ENCODE results near the gene SAMD14. TPM values are rescaled to one million over a fixed set of nuclear protein-coding genes. Genes with fewer than 3 reads are reported as not detected.

Gene SAMD14
- polyA plus RNA-seq, 1 donor from 2014 or later, result 0.15 TPM

DNA sequence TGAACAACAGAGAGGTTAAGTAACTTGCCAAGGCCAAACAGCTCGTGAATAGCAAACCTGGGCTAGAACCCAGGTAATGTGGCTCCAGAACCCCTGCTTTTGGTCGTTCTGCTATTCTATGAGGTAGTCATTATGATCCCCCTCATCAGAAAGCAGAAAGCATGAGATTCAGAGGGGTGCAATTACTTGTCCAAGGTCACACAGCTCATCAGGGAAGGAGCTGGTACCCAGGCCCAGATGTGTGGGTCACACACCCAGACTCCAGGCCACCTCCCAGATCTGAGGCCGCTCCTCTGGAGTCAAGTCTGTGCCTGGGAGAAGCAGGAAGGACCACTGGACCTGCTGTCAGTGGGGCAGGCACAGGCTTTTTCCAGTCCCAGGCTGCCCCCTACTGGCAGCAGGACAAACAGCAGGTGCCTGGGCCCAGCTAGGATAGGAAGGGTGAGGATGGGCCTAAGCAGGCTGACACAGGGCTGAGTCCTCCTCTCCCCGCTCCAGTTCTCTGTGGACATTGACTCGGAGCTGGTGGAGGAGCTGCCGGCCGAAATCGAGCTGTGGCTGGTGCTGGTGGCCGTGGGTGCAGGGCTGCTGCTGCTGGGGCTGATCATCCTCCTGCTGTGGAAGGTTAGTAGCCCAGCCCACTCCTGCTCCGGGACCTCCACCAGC lies 42.6 kb downstream of the SAMD14 start:
- no peaks in the 10 kb centered on the region for H3K27me3 Mint-ChIP-seq
- H3K4me3 Mint-ChIP-seq, result no peak overlapping the region
- H3K9me3 Mint-ChIP-seq, result no peaks in the 10 kb centered on the region
- H3K36me3 Mint-ChIP-seq, result peaks cover 2% of the 10 kb centered on the region
- H3K4me1 Mint-ChIP-seq, result no peaks in the 10 kb centered on the region
- H3K27ac Mint-ChIP-seq, result no peak overlapping the region

DNA sequence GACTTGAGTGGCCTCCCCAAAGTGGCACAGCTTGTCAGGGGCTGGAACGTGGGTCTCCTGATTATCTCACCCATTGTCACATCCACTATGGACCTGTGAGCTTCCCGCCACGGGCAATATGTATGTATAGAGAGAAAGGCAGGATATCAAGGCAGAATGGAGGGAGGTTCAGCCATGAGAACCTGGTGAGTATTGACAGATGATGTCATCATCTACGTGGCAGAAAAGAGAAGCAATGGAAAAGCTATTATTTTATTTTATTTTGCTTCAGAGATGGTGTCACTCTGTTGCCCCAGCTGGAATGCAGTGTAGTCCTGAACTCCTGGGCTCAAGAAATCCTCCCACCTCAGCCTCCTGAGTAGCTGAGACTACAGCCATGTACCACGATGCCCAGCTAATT lies 48.2 kb downstream of the SAMD14 start:
- H3K36me3 Mint-ChIP-seq, result peaks cover 2% of the 10 kb centered on the region
- H3K27me3 Mint-ChIP-seq, result peaks cover 2% of the 10 kb centered on the region
- H3K4me3 Mint-ChIP-seq, result peak overlapping the region in 1 of 4 donors; percentile 41
- peaks cover 16 to 22% (median 21%) of the 10 kb centered on the region in 3 donors for H3K4me1 Mint-ChIP-seq
- H3K27ac Mint-ChIP-seq, result no peak overlapping the region
- H3K9me3 Mint-ChIP-seq, result no peaks in the 10 kb centered on the region

DNA sequence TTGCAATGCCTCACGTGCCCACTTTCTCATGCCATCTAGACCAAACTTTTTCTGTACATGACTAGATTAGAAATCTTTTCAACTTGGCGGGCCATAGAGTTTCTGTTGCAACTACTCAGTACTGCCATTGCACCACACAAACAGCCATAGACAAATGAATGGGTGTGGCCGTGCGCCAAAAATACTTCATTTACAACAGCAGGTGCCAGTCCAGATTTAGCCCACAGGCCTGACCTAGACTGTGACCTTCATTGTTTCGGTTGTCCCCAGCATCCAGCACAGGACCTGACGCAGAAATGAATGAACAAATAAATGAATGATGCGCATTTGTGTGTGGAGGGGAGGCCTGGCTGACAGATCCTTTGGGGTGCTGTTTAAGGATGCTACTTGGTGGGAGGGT lies 49.1 kb downstream of the SAMD14 start:
- H3K27me3 Mint-ChIP-seq, result peaks cover 2% of the 10 kb centered on the region
- peaks cover 16 to 22% (median 21%) of the 10 kb centered on the region in 3 donors for H3K4me1 Mint-ChIP-seq
- H3K9me3 Mint-ChIP-seq, result no peaks in the 10 kb centered on the region
- H3K4me3 Mint-ChIP-seq, result peak overlapping the region in 3 of 4 donors; percentile 36 to 81 (median 47)
- peaks cover 2% of the 10 kb centered on the region for H3K36me3 Mint-ChIP-seq
- H3K27ac Mint-ChIP-seq, result peak overlapping the region in 2 of 3 donors; percentile 66 to 84

DNA sequence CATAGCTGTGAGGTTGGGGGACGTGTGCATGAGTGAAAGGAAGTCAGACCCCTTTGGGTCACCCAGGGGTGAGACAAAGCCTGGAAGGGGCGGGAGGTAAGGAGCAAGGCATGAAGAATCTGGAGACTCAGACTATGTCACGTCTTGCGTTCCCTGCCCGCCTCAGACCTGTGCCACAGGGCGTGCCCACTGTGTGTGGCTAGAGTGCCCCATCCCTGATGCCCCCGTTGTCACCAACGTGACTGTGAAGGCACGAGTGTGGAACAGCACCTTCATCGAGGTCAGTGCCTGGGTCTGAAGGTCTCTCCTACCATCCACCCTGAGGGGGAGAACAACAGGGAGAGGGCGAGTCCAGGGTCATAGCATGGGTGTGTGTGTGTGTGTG lies 49.9 kb downstream of the SAMD14 start:
- peaks cover 16 to 22% (median 21%) of the 10 kb centered on the region in 3 donors for H3K4me1 Mint-ChIP-seq
- H3K27me3 Mint-ChIP-seq, result peaks cover 2% of the 10 kb centered on the region
- H3K36me3 Mint-ChIP-seq, result peaks cover 2% of the 10 kb centered on the region
- H3K4me3 Mint-ChIP-seq, result peak overlapping the region in 3 of 4 donors; percentile 2 to 73 (median 63)
- H3K9me3 Mint-ChIP-seq, result no peaks in the 10 kb centered on the region
- H3K27ac Mint-ChIP-seq, result no peak overlapping the region

DNA sequence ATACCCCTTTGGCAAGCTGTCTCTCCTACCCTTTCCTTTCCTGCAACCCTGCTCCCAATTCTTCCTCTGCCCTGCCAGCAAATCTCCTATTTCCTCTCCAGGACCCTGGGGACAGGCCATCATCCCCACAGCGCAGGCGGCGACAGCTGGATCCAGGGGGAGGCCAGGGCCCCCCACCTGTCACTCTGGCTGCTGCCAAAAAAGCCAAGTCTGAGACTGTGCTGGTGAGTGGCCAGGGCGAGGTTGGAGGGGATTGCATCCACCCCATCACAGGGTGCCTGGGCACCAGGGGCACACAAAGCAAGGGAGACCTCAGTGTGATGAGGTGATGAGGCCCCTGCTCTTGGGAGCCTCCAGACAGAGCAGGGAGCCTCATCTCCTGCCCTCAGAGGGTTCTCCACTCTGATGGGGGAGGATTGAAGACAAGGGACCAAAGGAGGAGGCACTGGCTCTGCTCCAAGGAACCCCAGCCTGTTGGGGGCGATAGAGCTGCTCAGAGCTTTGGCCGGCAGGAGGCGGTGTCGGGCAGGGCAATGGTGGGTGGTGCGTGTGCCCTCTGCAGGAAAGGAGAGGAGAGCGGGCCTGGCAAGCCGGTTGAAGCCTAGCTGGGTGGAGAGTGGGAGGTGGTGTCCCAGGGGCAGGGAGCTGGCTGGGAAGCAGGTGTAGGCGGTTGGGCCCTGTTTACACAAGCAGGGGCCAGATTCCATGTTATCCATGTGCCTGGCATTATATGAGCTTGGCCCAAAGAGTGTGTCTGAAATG lies 50.4 kb downstream of the SAMD14 start:
- no peak overlapping the region for H3K27ac Mint-ChIP-seq
- no peaks in the 10 kb centered on the region for H3K9me3 Mint-ChIP-seq
- peak overlapping the region in 2 of 4 donors; percentile 2 to 63 for H3K4me3 Mint-ChIP-seq
- peaks cover 2% of the 10 kb centered on the region for H3K36me3 Mint-ChIP-seq
- H3K27me3 Mint-ChIP-seq, result peaks cover 2% of the 10 kb centered on the region
- H3K4me1 Mint-ChIP-seq, result peaks cover 16 to 22% (median 21%) of the 10 kb centered on the region in 3 donors

DNA sequence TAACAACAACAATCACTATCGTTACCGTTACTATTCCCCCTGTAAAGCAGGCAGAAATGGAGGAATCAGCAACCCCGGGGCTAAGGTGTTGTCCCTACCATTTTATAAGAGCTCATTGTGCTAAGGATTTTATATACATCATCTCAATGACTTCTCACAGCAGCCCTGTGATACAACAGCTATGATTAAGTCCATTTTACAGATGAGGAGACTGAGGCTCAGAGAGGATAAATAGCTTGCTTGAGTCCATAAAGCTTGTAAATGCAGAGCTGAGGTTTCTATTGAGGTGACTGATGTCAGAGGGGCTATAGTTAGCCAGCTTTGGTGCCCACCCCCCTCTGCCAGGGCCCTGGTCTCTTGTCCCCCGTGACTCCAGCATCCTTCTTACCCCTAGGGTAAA lies 51.5 kb downstream of the SAMD14 start:
- Mint-ChIP-seq H3K4me3 (peak overlapping the region in 1 of 4 donors; percentile 58), H3K27ac (peak overlapping the region in 1 of 3 donors; percentile 24), H3K9me3 (no peaks in the 10 kb centered on the region), H3K36me3 (peaks cover 2% of the 10 kb centered on the region), H3K27me3 (peaks cover 2% of the 10 kb centered on the region), H3K4me1 (peaks cover 16 to 22% (median 21%) of the 10 kb centered on the region in 3 donors)

DNA sequence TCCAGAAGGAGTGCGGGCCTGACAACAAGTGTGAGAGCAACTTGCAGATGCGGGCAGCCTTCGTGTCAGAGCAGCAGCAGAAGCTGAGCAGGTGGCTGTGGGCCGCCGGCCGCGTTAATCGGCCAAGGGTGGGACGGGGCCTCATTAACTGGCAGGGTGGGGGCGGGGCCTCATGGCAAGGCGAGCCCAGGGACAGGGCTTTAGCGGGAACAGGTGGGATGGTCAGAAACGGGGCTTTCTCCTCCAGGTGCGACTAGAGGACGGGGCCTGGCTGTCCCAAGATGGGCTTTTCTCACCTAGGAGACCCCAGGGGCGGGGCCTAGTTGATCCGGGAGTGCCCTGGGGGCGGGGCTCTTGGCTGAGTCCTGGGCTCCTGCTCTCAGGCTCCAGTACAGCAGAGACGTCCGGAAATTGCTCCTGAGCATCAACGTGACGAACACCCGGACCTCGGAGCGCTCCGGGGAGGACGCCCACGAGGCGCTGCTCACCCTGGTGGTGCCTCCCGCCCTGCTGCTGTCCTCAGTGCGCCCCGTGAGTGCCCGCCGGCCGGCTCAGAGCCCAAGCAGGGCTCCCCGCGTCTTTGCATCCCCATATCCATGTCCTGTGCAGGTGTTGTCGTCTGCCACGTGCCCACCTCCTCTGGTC lies 53.2 kb downstream of the SAMD14 start:
- no peak overlapping the region for H3K27ac Mint-ChIP-seq
- no peaks in the 10 kb centered on the region for H3K9me3 Mint-ChIP-seq
- no peaks in the 10 kb centered on the region for H3K36me3 Mint-ChIP-seq
- H3K4me3 Mint-ChIP-seq, result no peak overlapping the region
- peaks cover 2% of the 10 kb centered on the region for H3K27me3 Mint-ChIP-seq
- H3K4me1 Mint-ChIP-seq, result peaks cover 16 to 24% (median 21%) of the 10 kb centered on the region in 3 donors

DNA sequence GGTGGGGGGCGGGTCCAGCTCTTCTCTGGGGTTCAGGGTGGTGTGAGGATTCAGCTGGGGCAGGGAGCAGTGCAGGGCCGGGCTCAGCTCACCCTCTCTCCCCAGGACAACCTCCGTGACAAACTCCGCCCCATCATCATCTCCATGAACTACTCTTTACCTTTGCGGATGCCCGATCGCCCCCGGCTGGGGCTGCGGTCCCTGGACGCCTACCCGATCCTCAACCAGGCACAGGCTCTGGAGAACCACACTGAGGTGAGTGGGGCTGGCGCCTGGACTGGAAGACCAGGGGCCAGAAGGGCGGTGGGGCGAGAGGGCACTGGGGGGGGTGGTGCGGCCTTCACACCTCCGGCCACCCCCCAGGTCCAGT lies 53.8 kb downstream of the SAMD14 start:
- peaks cover 2% of the 10 kb centered on the region for H3K27me3 Mint-ChIP-seq
- peaks cover 4% of the 10 kb centered on the region for H3K36me3 Mint-ChIP-seq
- H3K9me3 Mint-ChIP-seq, result no peaks in the 10 kb centered on the region
- H3K4me3 Mint-ChIP-seq, result no peak overlapping the region
- peaks cover 12 to 20% (median 16%) of the 10 kb centered on the region in 3 donors for H3K4me1 Mint-ChIP-seq
- no peak overlapping the region for H3K27ac Mint-ChIP-seq

DNA sequence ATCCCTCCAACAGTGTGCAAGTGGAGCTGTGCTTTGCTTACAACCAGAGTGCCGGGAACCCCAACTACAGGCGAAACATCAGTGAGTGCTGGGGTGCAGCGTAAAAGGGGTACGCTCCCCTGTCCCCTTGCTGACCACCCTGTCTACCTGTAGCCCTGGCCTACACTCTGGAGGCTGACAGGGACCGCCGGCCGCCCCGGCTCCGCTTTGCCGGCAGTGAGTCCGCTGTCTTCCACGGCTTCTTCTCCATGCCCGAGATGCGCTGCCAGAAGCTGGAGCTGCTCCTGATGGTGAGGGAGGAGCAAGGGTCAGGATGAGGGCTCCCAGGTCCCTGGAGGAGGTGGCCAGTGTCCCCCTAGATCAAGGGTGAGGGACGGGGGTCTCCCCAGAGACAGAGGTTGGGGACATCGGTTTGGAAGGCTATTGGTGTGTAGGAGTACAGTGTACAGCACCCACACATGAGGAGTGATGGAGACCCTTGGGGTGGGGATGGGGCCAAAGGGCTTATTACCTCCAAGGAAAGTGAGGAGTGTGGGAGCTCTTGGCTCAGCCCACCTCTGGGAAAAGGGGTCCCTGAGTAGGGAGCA lies 54.4 kb downstream of the SAMD14 start:
- Mint-ChIP-seq H3K36me3 (peaks cover 6% of the 10 kb centered on the region), H3K4me3 (peak overlapping the region in 2 of 4 donors; percentile 41 to 52), H3K4me1 (peaks cover 8 to 14% (median 10%) of the 10 kb centered on the region in 3 donors), H3K9me3 (no peaks in the 10 kb centered on the region), H3K27ac (no peak overlapping the region), H3K27me3 (peaks cover 2% of the 10 kb centered on the region)

DNA sequence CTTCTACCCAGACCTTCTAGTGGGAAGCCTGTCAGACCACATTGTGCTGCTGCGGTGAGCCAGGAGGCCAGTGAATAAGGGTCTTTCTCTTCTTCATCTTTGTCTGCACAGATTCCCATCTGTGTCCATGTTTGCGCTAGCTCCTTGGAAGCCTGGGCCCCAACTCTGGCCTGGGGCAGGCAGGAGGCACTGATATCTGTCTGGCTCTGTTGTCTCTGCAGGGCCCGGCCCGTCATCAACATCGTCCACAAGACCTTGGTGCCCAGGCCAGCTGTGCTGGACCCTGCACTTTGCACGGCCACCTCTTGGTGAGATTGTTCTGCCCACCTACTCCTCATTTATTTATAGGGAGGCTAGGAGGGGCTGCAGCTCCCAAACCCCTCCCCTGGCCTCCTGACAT lies 55.7 kb downstream of the SAMD14 start:
- H3K27ac Mint-ChIP-seq, result no peak overlapping the region
- H3K9me3 Mint-ChIP-seq, result no peaks in the 10 kb centered on the region
- peaks cover 7% of the 10 kb centered on the region for H3K36me3 Mint-ChIP-seq
- no peak overlapping the region for H3K4me3 Mint-ChIP-seq
- no peaks in the 10 kb centered on the region for H3K27me3 Mint-ChIP-seq
- H3K4me1 Mint-ChIP-seq, result peaks cover 0 to 4% (median 0%) of the 10 kb centered on the region in 3 donors

DNA sequence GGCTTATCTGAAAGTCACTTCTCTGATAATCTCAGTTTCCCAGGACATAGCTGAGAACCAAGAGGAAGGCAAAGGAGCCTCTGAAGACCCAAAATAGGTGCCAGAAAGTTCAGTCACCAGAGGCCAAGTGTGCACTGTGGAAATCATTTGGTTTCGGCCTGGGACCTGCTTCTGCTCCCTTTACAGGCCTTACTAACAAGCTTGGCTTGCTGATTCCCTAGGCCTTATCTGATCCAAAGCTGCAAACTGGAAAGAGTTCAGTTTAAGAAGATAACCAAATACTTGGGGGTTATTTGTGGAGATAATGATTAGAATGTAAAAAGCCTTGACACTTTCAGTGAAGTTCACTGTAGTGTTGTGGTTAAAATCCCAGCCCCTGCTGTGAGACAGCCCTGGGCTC lies 57.0 kb downstream of the SAMD14 start:
- peaks cover 0 to 4% (median 0%) of the 10 kb centered on the region in 3 donors for H3K4me1 Mint-ChIP-seq
- no peaks in the 10 kb centered on the region for H3K9me3 Mint-ChIP-seq
- no peaks in the 10 kb centered on the region for H3K27me3 Mint-ChIP-seq
- H3K27ac Mint-ChIP-seq, result no peak overlapping the region
- H3K36me3 Mint-ChIP-seq, result peaks cover 11% of the 10 kb centered on the region
- no peak overlapping the region for H3K4me3 Mint-ChIP-seq

DNA sequence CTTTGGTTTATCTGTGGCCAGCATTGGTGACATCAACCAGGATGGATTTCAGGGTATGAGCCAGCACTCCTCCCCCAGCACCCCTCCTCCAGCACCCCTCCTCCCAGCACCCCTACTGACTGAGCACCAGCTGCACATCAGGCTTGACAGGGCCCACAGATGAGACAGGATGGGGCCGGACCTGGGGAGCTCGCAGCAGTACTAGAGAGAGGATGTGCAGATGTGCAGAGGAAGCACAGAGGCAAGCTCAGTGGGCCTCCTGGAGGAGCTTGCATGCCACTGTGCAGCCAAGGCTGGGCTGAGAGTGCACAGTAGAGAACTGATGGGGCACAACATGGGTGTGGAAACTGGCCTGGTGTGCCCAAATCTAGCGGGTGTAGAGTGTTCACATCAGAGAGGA lies 57.8 kb downstream of the SAMD14 start:
- peaks cover 11% of the 10 kb centered on the region for H3K36me3 Mint-ChIP-seq
- no peaks in the 10 kb centered on the region for H3K27me3 Mint-ChIP-seq
- no peaks in the 10 kb centered on the region for H3K9me3 Mint-ChIP-seq
- no peak overlapping the region for H3K27ac Mint-ChIP-seq
- H3K4me3 Mint-ChIP-seq, result no peak overlapping the region
- peaks cover 0 to 4% (median 0%) of the 10 kb centered on the region in 3 donors for H3K4me1 Mint-ChIP-seq

DNA sequence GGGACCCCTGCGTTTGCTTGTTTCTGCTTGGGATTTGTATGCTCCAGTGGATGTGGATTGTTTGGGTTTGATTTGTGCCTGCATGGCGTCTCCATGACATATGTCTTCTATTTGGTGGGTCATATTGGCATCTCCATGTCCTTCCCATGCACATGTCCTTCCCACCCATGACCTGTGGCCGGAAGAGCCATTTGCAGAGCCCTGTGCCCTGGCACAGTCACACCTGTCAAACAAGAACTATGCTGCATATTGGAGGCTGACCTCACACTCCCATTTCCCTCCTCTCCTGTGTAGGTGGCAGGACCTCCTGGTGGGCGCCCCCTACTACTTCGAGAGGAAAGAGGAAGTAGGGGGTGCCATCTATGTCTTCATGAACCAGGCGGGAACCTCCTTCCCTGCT lies 58.3 kb downstream of the SAMD14 start:
- Mint-ChIP-seq H3K4me3 (no peak overlapping the region), H3K4me1 (peaks cover 0 to 4% (median 0%) of the 10 kb centered on the region in 3 donors), H3K27ac (peak overlapping the region in 1 of 3 donors; percentile 6), H3K9me3 (no peaks in the 10 kb centered on the region), H3K36me3 (peaks cover 11% of the 10 kb centered on the region), H3K27me3 (no peaks in the 10 kb centered on the region)

DNA sequence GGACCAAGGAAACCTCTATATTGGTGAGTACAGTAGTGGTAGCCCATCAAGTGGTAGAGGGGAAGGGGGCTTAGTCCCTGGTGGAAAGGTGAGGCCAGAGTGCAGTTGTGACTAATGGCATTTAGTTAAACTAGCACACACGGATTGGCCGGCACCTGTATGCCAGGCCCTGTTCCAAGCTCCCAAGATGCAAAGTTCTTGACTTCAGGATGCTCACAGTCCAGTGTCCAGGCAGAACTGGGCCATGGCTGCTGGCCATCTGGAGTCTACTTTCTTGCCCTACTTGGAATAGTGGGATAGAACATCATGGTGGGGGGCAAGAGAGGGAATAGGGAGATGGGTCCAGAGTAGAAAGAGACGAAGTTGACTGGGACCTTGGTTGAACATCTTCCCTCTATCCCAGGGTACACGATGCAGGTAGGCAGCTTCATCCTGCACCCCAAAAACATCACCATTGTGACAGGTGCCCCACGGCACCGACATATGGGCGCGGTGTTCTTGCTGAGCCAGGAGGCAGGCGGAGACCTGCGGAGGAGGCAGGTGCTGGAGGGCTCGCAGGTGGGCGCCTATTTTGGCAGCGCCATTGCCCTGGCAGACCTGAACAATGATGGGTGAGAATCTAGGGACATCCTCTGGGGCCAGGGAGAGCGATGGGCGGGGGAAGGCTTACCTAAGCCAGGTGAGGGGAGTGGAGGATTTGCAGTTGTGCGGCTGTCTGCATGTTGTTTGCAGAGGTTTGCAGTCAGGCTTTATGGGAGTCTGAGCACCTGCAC lies 58.9 kb downstream of the SAMD14 start:
- peaks cover 11% of the 10 kb centered on the region for H3K36me3 Mint-ChIP-seq
- H3K27ac Mint-ChIP-seq, result peak overlapping the region in 1 of 3 donors; percentile 6
- no peaks in the 10 kb centered on the region for H3K9me3 Mint-ChIP-seq
- H3K4me1 Mint-ChIP-seq, result peaks cover 0 to 4% (median 0%) of the 10 kb centered on the region in 3 donors
- no peak overlapping the region for H3K4me3 Mint-ChIP-seq
- no peaks in the 10 kb centered on the region for H3K27me3 Mint-ChIP-seq

All from IgD-negative memory B cell (primary cell).